Medulla oblongata (tissue), 1 donor: Measurements from ENCODE around the gene STIP1.

ENCODE experiments used
- DNase-seq: peaks from one replicate; pipeline ENCODE4 v3.0.0-alpha.2; 2015; ENCODE audit errors: extremely low spot score

STIP1 gene

GRCh38 chr11:64222651-64223000 is 36.7 kb downstream of the STIP1 start:
- no peak for DNase-seq

- DNase-seq: no peak
Measured at GRCh38 chr11:64223001-64223651, 37.2 kb downstream of the STIP1 start.

GRCh38 chr11:64224151-64224890 is 38.4 kb downstream of the STIP1 start:
- DNase-seq: no peak

- DNase-seq: no peak
Measured at GRCh38 chr11:64224891-64225607, 39.1 kb downstream of the STIP1 start.

- peak; percentile 91 for DNase-seq
Measured at GRCh38 chr11:64225608-64226506, 39.9 kb downstream of the STIP1 start, which contains the start of the genes NUDT22 and TRPT1. Gene NUDT22, plus strand, starts transcription at chr11:64226274. Its CDS starts 379 bp downstream, at chr11:64226653. Gene TRPT1, minus strand, starts transcription at chr11:64226186. Its CDS starts 326 bp downstream, at chr11:64225860.

GRCh38 chr11:64226507-64227051 is 40.6 kb downstream of the STIP1 start:
- peak; percentile 57 for DNase-seq

- DNase-seq: no peak
Measured at GRCh38 chr11:64227405-64227956, 41.5 kb downstream of the STIP1 start.

- DNase-seq: no peak
Measured at GRCh38 chr11:64229090-64229743, 43.2 kb downstream of the STIP1 start.

- no peak for DNase-seq
Measured at GRCh38 chr11:64229744-64230170, 43.8 kb downstream of the STIP1 start.

GRCh38 chr11:64230171-64230984 is 44.4 kb downstream of the STIP1 start, which contains the start of gene DNAJC4:
Gene DNAJC4, plus strand, starts transcription at chr11:64230548. Its CDS starts 307 bp downstream, at chr11:64230855.
- peak; percentile 95 for DNase-seq

GRCh38 chr11:64230985-64231365 is 45.0 kb downstream of the STIP1 start:
- DNase-seq: no peak

GRCh38 chr11:64231546-64231945 is 45.6 kb downstream of the STIP1 start:
- no peak for DNase-seq

- no peak for DNase-seq
Measured at GRCh38 chr11:64232182-64232966, 46.4 kb downstream of the STIP1 start.

- no peak for DNase-seq
Measured at GRCh38 chr11:64232967-64233315, 47.0 kb downstream of the STIP1 start.

GRCh38 chr11:64233913-64234586 is 48.1 kb downstream of the STIP1 start, which contains the start of gene VEGFB:
Gene VEGFB, plus strand, starts transcription at chr11:64234584. Its CDS starts 250 bp downstream, at chr11:64234834.
- DNase-seq: peak; percentile 82

- peak; percentile 48 for DNase-seq
Measured at GRCh38 chr11:64234647-64235379, 48.8 kb downstream of the STIP1 start.

- no peak for DNase-seq
Measured at GRCh38 chr11:64235437-64236161, 49.6 kb downstream of the STIP1 start.
